ENCODE data around the gene HIP1R. TPM values are rescaled to one million over a fixed set of nuclear protein-coding genes. Genes with fewer than 3 reads are reported as not detected.

HIP1R gene
- polyA plus RNA-seq, 12 donors: 5.2 to 30.0 (median 6.6) TPM; not detected in 1

DNA sequence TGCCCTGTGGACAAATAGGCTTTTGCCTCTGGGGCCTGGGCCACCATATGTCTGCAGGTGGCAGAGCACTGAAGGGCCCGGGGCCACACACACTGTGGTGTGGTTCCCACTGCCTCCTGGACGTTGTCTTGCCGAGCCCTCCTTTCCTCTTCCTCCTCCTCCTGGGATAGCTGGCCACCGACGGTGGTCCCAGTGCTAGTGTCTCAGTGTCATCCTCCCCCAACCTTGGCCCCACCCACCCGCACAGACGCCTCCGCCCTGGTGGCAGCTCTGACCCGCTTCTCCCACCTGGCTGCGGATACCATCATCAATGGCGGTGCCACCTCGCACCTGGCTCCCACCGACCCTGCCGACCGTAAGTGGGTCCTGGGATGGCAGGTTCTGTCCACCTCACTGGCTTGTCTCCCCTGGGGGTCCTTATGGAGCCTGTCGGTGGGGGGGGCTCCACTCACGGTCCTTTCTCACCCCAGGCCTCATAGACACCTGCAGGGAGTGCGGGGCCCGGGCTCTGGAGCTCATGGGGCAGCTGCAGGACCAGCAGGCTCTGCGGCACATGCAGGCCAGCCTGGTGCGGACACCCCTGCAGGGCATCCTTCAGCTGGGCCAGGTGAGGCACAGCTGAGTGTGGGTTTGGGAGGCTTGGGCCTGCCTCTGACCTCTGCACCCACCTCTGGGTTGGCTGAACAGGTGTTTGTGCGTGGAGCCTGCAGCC lies 23.5 kb downstream of the HIP1R start:
- no peak for DNase-seq

DNA sequence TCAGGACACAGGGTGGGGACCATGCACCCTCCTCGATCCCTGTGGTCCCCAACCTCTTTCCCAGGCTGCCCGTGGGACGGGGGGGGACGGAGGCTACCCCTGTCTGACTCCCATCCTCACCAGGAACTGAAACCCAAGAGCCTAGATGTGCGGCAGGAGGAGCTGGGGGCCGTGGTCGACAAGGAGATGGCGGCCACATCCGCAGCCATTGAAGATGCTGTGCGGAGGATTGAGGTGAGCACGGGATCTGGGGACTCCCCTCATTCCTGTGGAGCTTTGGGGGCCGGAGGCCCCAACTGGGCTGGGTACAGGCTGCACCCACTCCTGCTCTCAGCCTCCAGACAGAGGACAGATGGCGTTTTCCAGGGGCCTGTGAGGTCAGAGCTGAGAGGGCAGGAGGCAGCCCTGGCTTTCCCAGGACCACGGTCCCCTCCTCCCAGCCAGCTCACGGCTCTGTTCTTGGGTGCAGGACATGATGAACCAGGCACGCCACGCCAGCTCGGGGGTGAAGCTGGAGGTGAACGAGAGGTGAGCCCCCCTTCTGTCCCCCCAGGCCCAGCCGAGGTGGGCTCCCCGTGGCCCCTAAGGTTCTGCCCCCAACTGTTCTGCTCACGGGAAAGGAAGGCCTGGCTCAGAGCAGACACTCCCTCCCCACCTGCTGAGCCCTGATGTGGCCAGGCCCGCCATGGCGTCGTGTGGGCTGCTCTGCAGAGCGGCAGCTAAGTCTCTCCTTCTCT lies 24.2 kb downstream of the HIP1R start:
- no peak for DNase-seq

DNA sequence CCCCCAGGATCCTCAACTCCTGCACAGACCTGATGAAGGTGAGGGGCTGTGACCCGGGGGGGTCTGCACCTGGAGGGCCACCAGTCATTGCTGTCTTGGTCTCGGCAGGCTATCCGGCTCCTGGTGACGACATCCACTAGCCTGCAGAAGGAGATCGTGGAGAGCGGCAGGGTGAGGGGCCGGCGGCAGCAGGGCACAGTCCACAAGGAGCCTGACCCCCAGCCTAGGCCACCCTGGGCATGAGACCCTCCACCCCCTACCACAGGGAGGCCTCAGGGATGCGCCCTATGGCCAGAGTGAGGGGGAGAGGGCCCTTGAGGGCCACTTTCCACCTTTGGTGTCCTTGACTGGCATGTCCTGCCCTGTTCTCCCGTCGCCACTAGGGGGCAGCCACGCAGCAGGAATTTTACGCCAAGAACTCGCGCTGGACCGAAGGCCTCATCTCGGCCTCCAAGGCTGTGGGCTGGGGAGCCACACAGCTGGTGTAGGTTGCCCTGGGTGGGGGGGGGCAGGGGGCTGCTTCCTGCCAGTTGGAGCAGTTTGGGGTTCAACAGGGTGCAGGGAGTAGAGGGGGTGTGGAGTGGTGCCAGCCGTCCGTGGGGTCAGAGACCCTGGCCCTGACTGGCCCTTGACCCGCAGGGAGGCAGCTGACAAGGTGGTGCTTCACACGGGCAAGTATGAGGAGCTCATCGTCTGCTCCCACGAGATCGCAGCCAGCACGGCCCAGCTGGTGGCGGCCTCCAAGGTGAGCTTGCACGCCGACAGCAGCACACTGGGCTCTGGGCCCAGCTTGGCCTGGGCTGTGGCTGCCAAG lies 25.0 kb downstream of the HIP1R start:
- DNase-seq: peak; percentile 88

DNA sequence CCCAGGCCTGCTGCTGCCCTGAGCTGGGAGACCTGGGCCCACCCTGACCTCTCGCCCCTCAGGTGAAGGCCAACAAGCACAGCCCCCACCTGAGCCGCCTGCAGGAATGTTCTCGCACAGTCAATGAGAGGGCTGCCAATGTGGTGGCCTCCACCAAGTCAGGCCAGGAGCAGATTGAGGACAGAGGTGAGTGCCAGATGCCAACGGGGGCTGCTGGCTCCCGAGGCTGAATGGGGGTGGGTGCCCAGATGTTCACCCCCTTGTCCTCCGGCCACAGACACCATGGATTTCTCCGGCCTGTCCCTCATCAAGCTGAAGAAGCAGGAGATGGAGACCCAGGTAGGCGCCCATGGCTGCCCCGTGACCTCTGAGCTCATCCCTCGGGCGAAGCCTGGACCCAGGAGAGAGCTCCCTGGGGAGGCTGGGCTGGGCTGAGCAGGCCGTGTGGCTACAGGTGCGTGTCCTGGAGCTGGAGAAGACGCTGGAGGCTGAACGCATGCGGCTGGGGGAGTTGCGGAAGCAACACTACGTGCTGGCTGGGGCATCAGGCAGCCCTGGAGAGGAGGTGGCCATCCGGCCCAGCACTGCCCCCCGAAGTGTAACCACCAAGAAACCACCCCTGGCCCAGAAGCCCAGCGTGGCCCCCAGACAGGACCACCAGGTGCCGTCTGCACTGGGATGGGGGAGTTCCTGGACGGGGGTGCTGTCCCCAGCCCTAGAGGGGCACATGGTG lies 25.8 kb downstream of the HIP1R start:
- no peak for DNase-seq

DNA sequence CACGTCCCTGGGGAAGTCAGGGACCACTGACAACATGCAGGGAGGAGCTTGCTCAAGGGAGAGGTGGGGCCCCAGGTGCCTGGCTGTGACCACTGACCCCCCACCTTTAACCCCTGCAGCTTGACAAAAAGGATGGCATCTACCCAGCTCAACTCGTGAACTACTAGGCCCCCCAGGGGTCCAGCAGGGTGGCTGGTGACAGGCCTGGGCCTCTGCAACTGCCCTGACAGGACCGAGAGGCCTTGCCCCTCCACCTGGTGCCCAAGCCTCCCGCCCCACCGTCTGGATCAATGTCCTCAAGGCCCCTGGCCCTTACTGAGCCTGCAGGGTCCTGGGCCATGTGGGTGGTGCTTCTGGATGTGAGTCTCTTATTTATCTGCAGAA lies 26.3 kb downstream of the HIP1R start:
- no peak for DNase-seq

DNA sequence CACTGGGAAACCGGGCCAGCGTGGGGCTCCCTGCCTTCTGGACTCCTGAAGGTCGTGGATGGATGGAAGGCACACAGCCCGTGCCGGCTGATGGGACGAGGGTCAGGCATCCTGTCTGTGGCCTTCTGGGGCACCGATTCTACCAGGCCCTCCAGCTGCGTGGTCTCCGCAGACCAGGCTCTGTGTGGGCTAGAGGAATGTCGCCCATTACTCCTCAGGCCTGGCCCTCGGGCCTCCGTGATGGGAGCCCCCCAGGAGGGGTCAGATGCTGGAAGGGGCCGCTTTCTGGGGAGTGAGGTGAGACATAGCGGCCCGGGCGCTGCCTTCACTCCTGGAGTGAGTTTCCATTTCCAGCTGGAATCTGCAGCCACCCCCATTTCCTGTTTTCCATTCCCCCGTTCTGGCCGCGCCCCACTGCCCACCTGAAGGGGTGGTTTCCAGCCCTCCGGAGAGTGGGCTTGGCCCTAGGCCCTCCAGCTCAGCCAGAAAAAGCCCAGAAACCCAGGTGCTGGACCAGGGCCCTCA lies 26.9 kb downstream of the HIP1R start:
- DNase-seq: no peak

DNA sequence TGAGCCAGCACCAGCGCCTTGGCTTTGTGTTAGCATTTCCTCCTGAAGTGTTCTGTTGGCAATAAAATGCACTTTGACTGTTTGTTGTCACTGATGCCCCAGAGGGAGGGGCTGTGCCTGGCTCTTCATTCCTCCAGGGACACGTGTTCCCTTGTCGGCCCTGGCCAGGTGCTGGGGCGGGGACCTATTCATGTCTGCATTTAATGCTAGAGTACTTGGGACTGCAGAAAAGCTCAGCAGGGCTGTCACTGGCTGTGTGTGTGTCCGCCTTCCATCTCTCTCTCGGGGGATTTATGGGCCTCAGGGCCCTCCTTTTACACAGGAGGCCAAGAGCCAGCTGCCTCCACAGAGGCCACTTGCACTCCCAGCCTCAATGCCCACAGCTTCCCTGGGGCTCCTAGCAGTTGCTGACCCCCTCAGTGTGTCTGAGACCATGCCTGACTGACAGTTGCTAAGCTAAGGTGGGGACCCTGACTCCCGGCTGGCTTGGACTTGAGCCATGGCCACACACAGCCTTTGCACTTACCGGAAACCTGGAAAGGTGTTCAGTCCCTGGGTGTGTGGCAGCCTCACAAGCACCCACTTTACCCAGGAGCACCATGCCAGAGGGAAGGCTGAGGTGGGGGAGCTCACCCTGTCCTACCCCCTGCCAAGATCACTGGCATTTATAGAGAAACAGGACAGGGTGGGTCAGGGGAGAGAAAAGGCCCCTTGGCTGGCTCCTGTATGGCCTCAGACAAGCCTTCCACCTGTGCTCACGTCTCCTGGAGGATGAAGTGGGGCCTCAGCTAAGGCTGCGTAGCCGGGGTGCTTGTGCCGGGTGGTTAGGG lies 27.8 kb downstream of the HIP1R start:
- no peak for DNase-seq

DNA sequence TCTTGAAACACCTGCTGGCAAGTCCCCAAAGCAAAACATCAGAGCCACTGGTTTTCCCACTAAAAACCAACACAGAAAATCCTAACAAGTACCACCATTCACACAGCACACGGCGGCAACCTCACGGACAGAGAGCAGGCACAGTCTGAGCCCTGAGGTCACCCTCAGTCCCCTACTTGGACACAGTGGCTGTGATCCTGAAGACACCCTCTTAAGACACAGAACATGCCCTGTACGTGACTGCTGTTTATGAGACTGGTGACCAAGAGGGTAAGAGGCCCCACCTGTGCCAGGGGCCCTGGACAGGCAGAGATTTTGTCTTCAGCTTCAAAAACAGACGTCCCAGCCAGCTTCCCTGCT lies 29.6 kb downstream of the HIP1R start:
- DNase-seq: no peak

DNA sequence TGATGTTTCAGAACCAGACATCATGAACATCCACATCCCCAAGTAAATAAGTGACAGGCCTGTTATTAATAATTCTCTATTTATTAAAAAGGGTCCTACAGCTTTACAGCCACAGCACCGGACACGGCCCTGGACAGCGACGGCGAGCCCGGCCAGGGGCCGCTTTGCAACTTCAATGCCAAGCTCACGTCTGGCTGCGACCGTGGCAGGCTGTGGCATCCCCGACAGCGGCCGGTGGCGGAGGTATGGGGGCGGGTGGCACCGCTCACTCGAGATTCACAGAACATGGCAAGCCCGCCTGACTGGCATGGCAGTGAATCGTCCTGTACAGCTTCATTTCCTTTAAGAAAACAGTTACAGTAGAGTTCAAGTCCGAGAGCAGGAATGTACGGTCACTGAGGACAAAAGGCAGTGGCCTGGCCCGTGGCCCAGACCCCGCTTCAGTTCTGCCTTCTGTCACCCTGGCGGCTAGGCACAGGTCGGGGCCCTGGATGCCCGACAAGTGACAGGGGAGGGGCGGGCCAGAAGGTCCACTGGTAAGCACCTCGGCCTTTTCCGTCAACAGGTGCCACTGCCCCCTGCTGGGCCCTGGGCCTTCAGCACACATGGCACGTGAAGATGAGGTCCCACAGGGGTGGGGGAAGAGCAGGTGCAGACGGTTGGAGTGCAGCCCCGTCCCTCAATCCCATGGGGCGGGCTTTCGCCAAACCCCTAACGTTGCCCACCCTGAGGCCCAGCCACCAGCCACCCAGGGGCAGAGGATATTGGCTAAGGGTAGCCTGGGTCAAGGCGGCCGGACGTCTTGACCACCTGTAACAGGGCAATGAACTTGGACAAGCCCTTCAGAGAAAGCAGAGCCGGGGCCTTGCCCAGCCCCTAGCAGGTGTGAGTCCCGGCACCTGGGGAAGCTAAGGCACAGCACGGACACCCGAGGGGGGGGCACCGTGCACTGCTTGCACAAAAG lies 30.3 kb downstream of the HIP1R start:
- no peak for DNase-seq

DNA sequence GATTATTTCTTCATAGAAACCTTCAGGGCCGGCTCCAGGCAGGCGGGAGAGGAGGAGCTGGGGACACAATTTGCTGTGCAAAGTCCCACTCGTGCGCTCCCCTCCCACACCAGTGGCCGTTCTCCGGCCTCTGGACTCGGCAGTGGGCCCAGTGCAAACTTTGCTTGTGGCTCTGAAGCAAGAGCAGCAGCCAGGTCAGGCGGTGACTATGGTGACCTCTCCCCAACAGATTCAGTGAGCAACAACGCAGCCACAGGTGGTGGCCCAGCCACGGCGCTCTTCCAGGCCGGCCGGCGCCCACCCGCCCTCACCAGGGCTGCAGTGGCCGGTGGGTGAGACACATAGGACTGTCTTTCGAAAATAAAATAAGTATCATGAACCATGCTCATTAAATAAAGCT lies 31.1 kb downstream of the HIP1R start:
- DNase-seq: no peak

DNA sequence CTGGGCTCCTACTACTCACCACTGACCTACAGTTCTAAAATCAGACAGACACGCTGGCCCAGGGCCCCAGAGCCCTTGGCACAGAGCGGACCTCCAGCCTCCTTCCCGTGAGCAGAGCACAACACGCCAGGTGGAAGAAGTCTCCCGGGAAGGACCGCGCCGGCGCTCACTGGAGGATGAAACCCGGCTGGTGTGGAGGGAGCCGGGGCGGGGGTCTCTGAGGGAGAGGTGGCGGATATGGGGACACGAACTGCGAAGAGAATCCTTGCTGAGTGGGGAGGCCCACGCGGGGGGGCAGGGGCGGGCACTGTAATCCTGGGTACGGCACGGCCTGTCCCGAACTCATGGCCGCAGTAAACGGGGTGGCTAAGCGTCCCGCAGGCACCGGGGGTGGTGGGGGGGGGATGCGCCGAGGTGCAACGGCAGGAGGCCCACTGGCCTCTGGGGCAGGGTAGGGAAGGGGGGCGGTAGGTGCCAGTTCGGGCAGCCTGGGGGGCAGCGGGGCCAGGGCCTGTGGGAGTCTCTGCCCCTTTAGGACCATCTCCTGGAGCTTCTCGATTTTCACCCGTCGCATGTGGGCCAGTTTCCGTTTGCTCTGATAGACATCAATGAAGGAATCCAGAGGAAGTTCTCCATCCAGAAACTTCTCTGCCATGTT lies 31.8 kb downstream of the HIP1R start:
- no peak for DNase-seq

DNA sequence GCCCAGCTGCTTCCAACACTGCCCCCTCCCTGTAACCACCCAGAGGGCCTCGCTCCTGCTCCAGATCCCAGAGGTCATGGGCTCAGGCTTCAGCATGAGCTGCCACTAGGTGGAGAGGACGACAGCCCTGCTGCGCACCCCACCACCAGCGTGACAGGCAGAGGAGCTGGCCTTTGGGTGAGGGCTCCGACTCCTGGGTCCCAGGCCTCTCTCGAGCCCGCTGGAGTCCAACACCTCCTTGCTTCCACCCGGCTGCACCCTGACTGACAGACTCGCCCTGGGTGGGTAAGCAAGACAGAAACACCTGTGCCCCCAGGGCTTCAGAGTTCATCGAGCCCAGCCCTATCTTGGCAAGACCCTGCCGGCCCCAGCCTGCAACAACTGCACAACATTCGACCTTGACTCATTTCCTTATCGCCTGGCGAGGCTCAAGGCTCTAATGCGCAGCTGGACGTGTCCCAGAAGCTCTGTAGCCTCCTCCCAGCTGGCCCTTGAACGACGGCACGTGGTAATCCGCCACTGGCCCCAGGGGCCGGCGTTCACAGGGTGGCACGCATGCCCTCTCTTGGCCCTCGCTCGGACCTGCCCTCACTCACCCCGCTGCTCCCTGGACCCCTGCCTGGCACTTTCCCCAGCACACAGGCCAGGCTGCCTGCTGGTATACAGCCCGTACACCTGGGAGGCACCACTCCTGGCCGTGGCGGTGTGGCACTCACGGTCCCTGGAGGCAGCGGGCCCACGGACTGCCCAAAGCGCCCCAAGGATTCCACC lies 32.6 kb downstream of the HIP1R start:
- DNase-seq: no peak

DNA sequence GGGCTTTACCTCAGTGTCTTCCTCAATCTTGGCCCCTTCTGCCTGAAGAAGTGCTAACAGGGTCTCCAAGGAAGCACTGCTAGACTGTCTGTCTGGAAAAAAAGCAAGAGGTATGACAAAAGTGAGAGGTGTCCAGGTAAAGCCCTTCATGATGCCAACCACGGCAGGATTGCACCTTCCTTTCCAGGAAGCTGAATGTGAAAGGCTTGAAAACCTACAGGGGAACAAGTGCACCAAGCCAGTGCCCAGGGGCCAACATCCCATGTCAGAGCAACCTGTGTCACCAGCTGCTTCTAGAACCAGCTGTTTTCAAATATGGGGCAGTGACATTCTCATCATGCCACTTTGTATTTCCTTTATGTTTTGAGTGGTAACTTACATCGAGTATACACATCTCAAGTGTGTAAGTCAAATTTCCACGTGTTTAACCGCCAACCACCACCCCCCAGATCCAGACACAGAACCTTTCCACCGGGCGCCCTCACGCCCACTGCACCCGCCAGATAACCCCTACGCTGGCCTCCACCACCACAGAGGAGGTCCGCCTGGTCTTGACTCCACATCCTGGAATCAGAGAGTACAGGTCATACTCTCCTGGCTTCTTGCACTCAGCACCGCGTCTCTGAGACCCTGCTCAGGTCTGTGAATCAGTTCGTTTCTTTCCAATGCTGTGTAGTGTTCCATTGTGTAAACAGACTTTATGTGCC lies 33.4 kb downstream of the HIP1R start:
- DNase-seq: no peak

DNA sequence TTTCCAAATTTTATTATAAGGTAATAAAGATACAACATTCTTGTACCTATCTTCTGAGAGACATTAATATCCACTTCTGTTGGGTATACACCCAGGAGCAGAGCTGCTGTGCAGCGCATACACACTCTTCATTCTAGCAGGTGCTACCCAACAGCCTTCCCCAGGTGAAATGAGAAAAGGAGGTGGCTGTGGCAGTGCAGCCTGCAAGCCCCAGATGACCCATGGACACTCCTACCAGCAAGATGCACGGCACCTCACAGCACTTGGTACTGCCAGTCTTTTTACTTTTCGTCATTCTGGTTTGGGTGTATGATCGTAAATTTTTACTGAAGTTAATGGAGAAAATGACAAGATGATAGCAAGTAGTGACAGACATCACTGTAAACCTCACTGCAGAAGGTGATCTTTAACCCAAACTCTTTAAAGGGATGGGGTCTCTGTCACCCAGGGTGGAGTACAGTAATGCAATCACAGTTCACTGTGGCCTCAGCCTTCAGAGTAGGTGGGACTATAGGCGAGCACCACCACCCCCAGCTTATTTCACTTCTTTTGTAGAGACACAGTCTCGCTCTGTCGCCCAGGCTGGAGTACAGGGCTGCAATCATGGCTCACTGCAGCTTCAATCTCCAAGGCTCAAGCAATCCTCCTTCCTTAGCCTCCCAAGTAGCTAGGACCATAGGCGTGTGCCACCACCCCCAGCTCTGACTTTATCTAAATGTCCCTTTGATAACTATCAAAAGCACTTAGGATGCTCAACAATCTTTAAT lies 34.1 kb downstream of the HIP1R start:
- no peak for DNase-seq

DNA sequence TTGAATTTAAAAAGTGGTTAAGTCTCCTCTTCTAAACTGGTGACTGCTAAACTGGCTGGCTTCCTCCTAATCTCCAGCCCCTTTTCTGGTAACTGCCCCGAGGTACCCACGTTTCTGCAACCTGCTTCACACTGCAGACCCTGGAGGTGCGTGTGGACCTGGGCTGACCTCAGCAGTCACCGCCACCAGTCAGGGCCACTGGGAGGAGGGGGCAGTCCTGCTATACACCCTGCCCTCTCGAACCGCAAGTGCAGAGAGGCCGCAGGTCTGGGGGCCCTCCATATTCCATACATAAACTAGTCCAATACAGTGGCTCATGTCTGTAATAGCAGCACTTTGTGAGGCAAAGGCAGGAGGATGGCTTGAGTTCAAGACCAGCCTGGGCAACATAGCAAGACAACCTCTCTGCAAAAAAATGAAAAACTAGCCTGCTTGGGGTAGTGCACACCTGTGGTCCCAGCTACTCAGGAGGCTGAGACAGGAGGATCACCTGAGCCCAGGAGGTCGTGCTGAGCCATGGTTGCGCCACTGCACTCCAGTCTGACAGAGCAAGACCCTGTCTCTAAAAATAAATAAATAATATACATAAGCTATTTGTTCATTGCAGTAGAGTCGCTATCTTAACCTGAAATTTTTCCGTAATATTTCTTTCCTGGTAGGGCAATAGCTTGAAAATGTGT lies 35.0 kb downstream of the HIP1R start:
- DNase-seq: no peak
